ENCODE data around the gene ZNF549.
"Not testable (repeated sequence)": the region's sequence is repeated elsewhere in the genome, so short reads cannot be mapped to it uniquely, and the experiment has no call there.

GRCh38 chr19:57488299-57488644 is 38.9 kb upstream of the ZNF549 start:
- not testable (repeated sequence) for TF ChIP-seq CTCF (IDR thresholded peaks at IDR 0.05); EZH2 (IDR thresholded peaks at IDR 0.05; ENCODE audit: borderline replicate concordance, insufficient read depth, low read depth, low read length, poor library complexity, severe bottlenecking)
